ENCODE results near the gene DUSP10.

Gene DUSP10

GRCh38 chr1:221762121-221762520, 20.2 kb upstream of the DUSP10 start:
- no peak for DNase-seq

GRCh38 chr1:221761354-221762002, 19.6 kb upstream of the DUSP10 start:
- DNase-seq: no peak

GRCh38 chr1:221760911-221761310, 19.0 kb upstream of the DUSP10 start:
- DNase-seq: no peak

GRCh38 chr1:221759436-221759835, 17.5 kb upstream of the DUSP10 start:
- no peak for DNase-seq

GRCh38 chr1:221758455-221758854, 16.6 kb upstream of the DUSP10 start:
- no peak for DNase-seq

- no peak for DNase-seq
Measured at GRCh38 chr1:221756830-221757551, 15.1 kb upstream of the DUSP10 start.

- DNase-seq: no peak
Measured at GRCh38 chr1:221753828-221754188, 11.9 kb upstream of the DUSP10 start.

GRCh38 chr1:221751226-221751887, 9.5 kb upstream of the DUSP10 start:
- DNase-seq: no peak

- DNase-seq: no peak
Measured at GRCh38 chr1:221748981-221749380, 7.1 kb upstream of the DUSP10 start.

- DNase-seq: no peak
Measured at GRCh38 chr1:221747839-221748238, 6.0 kb upstream of the DUSP10 start.

GRCh38 chr1:221743416-221744208, 1.7 kb upstream of the DUSP10 start:
- DNase-seq: no peak

- DNase-seq: peak; percentile 70
Measured at GRCh38 chr1:221742555-221743415, 896 bp upstream of the DUSP10 start.

GRCh38 chr1:221740993-221741702, 741 bp downstream of the DUSP10 start:
- no peak for DNase-seq

- peak; percentile 15 for DNase-seq
Measured at GRCh38 chr1:221740369-221740992, 1.4 kb downstream of the DUSP10 start.

GRCh38 chr1:221739677-221740025, 2.2 kb downstream of the DUSP10 start:
- no peak for DNase-seq

- no peak for DNase-seq
Measured at GRCh38 chr1:221739018-221739676, 2.7 kb downstream of the DUSP10 start.

- no peak for DNase-seq
Measured at GRCh38 chr1:221736714-221737113, 5.2 kb downstream of the DUSP10 start.

GRCh38 chr1:221735999-221736398, 5.9 kb downstream of the DUSP10 start:
- no peak for DNase-seq

- DNase-seq: no peak
Measured at GRCh38 chr1:221734187-221734586, 7.7 kb downstream of the DUSP10 start.

GRCh38 chr1:221732052-221732451, 9.8 kb downstream of the DUSP10 start:
- DNase-seq: no peak

Measured in NCI-H1092 (cell line).